ENCODE data around the gene CUL4A. TPM values are rescaled to one million over a fixed set of nuclear protein-coding genes. Genes with fewer than 3 reads are reported as not detected.

CUL4A gene
- total RNA-seq, 4 donors from 2014 or later = 83.9 to 206 (median 114) TPM

DNA sequence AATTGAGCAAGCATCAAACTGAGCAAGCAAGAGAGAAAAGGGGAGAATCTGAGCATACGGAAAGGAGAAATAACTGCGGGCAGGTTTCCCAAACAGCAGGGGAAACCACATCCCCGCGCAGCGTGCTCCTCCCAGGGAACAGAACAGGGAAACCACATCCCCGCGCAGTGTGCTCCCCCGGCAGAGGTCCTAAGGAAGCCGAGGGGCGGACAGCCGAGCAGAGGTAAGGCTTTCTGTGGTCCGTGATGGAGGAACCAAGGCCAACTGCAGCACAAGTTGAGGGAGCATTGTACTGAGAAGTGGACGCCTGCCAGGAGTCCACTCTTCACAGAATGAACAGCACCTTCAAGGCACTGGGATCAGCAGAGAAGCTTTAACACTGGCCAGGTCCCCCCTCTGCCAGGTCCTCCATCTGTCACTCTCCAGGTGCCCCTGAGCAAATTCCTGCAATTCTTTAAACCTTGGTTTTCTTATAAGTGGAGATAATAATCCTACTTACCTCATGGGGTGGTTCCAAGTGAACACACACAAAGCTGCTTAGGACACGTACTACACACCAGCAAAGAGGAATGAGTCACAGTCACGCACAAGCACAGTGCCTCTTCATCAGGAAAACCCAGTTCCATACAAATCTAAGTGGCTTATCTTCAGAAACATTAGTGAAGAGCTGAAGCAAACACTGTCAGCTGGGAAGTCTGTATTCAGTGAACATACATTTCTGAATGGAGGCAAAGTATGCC is 64.6 kb downstream of the CUL4A start:
- no peaks in the 10 kb centered on the region for H3K9me3 ChIP-seq
- TF ChIP-seq POLR2A (IDR thresholded peaks at IDR 0.05) = no peak
- TF ChIP-seq, protein P1, sequence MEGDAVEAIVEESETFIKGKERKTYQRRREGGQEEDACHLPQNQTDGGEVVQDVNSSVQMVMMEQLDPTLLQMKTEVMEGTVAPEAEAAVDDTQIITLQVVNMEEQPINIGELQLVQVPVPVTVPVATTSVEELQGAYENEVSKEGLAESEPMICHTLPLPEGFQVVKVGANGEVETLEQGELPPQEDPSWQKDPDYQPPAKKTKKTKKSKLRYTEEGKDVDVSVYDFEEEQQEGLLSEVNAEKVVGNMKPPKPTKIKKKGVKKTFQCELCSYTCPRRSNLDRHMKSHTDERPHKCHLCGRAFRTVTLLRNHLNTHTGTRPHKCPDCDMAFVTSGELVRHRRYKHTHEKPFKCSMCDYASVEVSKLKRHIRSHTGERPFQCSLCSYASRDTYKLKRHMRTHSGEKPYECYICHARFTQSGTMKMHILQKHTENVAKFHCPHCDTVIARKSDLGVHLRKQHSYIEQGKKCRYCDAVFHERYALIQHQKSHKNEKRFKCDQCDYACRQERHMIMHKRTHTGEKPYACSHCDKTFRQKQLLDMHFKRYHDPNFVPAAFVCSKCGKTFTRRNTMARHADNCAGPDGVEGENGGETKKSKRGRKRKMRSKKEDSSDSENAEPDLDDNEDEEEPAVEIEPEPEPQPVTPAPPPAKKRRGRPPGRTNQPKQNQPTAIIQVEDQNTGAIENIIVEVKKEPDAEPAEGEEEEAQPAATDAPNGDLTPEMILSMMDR (IDR thresholded peaks at IDR 0.05) = no peak
- no peak overlapping the region for H3K4me3 ChIP-seq
- no peak for DNase-seq
- H3K27ac ChIP-seq = no peak overlapping the region
- H3K36me3 ChIP-seq = no peaks in the 10 kb centered on the region
- H3K4me1 ChIP-seq = no peaks in the 10 kb centered on the region
- no peaks in the 10 kb centered on the region for H3K27me3 ChIP-seq

DNA sequence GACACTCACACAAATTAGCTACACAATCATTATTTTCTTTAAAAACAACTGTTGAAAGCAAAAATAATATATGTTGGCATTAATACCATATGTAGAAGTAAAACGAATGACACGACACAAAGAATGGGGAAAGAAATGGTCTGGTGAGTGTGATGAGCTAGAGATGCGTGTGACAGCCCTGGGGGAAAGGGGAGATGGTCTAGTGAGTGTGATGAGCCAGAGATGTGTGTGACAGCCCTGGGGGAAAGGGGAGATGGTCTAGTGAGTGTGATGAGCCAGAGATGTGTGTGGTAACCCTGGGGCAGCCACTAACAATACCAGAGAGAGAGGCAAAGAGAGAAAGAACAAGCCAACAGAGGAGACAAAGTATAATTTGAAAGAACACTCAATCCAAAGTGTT is 65.3 kb downstream of the CUL4A start:
- Histone ChIP-seq H3K4me1 (no peaks in the 10 kb centered on the region), H3K27me3 (no peaks in the 10 kb centered on the region), H3K4me3 (no peak overlapping the region), H3K36me3 (no peaks in the 10 kb centered on the region), H3K27ac (no peak overlapping the region), H3K9me3 (no peaks in the 10 kb centered on the region)
- DNase-seq = no peak
- TF ChIP-seq POLR2A (IDR thresholded peaks at IDR 0.05) = no peak
- TF ChIP-seq, protein P1 (IDR thresholded peaks at IDR 0.05) = no peak

DNA sequence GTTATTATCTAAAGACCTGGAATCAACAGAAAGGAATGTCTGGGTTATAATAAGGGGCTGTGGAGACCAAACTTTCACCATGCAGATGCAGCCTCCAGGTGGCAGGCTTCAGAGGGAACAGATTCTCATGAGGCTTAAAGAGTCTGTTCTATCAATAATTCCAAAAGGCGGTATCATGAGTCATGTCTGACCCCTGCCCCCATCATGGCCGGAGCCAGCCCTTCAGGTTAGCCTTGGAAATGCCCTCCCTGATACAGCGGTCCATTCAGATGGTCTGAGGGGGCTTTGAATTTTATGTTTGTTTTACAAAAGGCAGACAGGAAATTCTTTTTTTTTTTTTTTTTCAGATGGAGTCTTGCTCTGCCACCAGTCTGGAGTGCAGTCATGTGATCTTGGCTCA is 66.0 kb downstream of the CUL4A start:
- Histone ChIP-seq H3K9me3 (no peaks in the 10 kb centered on the region), H3K4me1 (no peaks in the 10 kb centered on the region), H3K27me3 (no peaks in the 10 kb centered on the region), H3K36me3 (no peaks in the 10 kb centered on the region), H3K4me3 (no peak overlapping the region), H3K27ac (no peak overlapping the region)
- TF ChIP-seq POLR2A (IDR thresholded peaks at IDR 0.05) = no peak
- TF ChIP-seq, protein P1 (IDR thresholded peaks at IDR 0.05) = peak in 5 of 6 experiments; percentile 21 to 67 (median 65)
- peak in 2 of 3 donors; percentile 63 to 67 for DNase-seq

DNA sequence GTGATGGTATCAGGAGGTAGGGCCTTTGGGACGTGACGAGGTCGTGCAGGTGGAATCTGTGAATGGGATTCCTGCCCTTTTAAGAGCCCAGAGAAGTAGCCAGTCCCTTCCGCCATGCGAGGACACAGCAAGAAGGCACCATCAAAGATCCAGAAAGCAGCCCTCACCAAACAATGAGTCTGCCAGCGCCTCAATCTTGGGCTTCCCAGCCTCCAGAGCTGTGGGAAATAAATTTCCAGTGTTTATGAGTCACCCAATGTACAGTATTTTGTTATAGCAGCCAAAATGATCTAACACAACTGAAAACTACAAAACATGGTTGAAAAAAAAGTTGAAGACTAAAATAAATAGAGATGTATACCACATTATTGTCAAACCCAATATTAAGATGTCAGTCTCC is 70.7 kb downstream of the CUL4A start:
- no peak for TF ChIP-seq POLR2A (IDR thresholded peaks at IDR 0.05)
- TF ChIP-seq, protein P1 (IDR thresholded peaks at IDR 0.05) = no peak

DNA sequence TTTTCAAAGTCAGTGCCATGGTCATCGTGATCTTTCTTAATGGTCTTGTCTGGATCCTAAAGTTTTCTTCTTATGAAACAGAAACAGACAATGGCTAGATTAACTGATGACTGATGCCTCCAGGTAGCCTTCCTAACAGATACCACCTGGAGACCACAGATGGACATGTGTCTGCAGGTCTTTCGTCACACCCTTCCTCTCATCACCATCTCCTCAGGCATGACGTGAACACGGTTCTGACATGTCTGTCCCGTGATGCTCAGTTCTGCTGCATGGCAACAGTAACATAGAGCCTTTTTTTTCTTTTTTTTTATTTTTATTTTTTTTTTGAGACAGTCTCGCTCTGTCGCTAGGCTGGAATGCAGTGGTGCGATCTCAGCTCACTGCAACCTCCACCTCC is 74.5 kb downstream of the CUL4A start:
- Histone ChIP-seq H3K4me1 (no peaks in the 10 kb centered on the region), H3K9me3 (no peaks in the 10 kb centered on the region), H3K27me3 (no peaks in the 10 kb centered on the region), H3K36me3 (no peaks in the 10 kb centered on the region), H3K4me3 (no peak overlapping the region), H3K27ac (no peak overlapping the region)
- no peak for TF ChIP-seq POLR2A (IDR thresholded peaks at IDR 0.05)
- TF ChIP-seq, protein P1 (IDR thresholded peaks at IDR 0.05) = no peak
- no peak for DNase-seq

More for the DNA sequence above, 70.7 kb downstream of the CUL4A start:
- Histone ChIP-seq H3K27ac (no peak overlapping the region), H3K4me3 (no peak overlapping the region), H3K4me1 (no peaks in the 10 kb centered on the region), H3K27me3 (no peaks in the 10 kb centered on the region), H3K9me3 (no peaks in the 10 kb centered on the region), H3K36me3 (no peaks in the 10 kb centered on the region)
- no peak for DNase-seq

Data from Peyer's patch (tissue), 4 donors.